ENCODE data around the gene TM9SF1.
A peak's percentile ranks its signal among the peaks of the same experiment; 100 is the strongest.

TM9SF1 gene

GRCh38 chr14:24196071-24197055 lies 1.1 kb upstream of the TM9SF1 start:
- no peak for DNase-seq

GRCh38 chr14:24194873-24195185 lies 412 bp downstream of the TM9SF1 start:
- DNase-seq = no peak

- no peak for DNase-seq
These were observed 912 bp downstream of the TM9SF1 start for GRCh38 chr14:24194186-24194872.

GRCh38 chr14:24192933-24193332 lies 2.3 kb downstream of the TM9SF1 start:
- no peak for DNase-seq

- DNase-seq = no peak
These were observed 4.8 kb downstream of the TM9SF1 start for GRCh38 chr14:24190416-24190815.

- no peak for DNase-seq
These were observed 5.8 kb downstream of the TM9SF1 start for GRCh38 chr14:24189460-24189859.

GRCh38 chr14:24189059-24189375 lies 6.2 kb downstream of the TM9SF1 start:
- no peak for DNase-seq

- peak; percentile 96 for DNase-seq
These were observed 6.8 kb downstream of the TM9SF1 start, which contains the start of gene IPO4 for GRCh38 chr14:24188251-24189058. Gene IPO4, minus strand, starts transcription at chr14:24188816. Its CDS starts 29 bp downstream, at chr14:24188787.

GRCh38 chr14:24187539-24187915 lies 7.7 kb downstream of the TM9SF1 start:
- DNase-seq = no peak

- no peak for DNase-seq
These were observed 8.3 kb downstream of the TM9SF1 start for GRCh38 chr14:24186831-24187538.

- DNase-seq = no peak
These were observed 9.5 kb downstream of the TM9SF1 start for GRCh38 chr14:24185741-24186140.

- DNase-seq = no peak
These were observed 10.2 kb downstream of the TM9SF1 start for GRCh38 chr14:24185026-24185425.

- no peak for DNase-seq
These were observed 10.9 kb downstream of the TM9SF1 start for GRCh38 chr14:24184104-24184970.

GRCh38 chr14:24183014-24183481 lies 12.2 kb downstream of the TM9SF1 start:
- DNase-seq = no peak

- no peak for DNase-seq
These were observed 12.9 kb downstream of the TM9SF1 start for GRCh38 chr14:24182110-24182882.

- no peak for DNase-seq
These were observed 13.7 kb downstream of the TM9SF1 start for GRCh38 chr14:24181371-24182077.

GRCh38 chr14:24179961-24180796 lies 15.1 kb downstream of the TM9SF1 start:
- DNase-seq = peak; percentile 89

- DNase-seq = no peak
These were observed 15.8 kb downstream of the TM9SF1 start for GRCh38 chr14:24179294-24179960.
